Left kidney (tissue), 8 donors: Measurements from ENCODE around the gene FOLH1. TPM values are rescaled to one million over a fixed set of nuclear protein-coding genes. Genes with fewer than 3 reads are reported as not detected.
"Not testable (repeated sequence)": the region's sequence is repeated elsewhere in the genome, so short reads cannot be mapped to it uniquely, and the experiment has no call there.

Source experiments
- DNase-seq: peaks from one replicate; pipeline ENCODE4 v3.0.0-alpha.2; 2013
- long read RNA-seq, 8 donors: transcript quantifications; one replicate each; lab custom pipeline, GENCODE V29; 2026
- polyA plus RNA-seq: library from polyadenylated mRNA; unstranded; fragments of 120-200 nt; gene quantifications from one replicate; pipeline ENCODE4 v1.2.1, GENCODE V29; 2013; ENCODE audit not compliant: insufficient read length

FOLH1 gene
- polyA plus RNA-seq, result 21.4 TPM
- long read RNA-seq, donor 1, partial matches to known transcripts, result 0 of 2 reads
- long read RNA-seq, donor 1, other reads (novel, unspliced or antisense), result 0 of 2 reads
- long read RNA-seq, donor 2, partial matches to known transcripts, result 0 of 4 reads
- long read RNA-seq, donor 2, other reads (novel, unspliced or antisense), result 0 of 4 reads
- long read RNA-seq, donor 3, partial matches to known transcripts, result 5 of 6 reads
- long read RNA-seq, donor 3, other reads (novel, unspliced or antisense), result 0 of 6 reads
- long read RNA-seq, donor 4, result 0 reads
- long read RNA-seq, donor 5, partial matches to known transcripts, result 0 of 9 reads
- long read RNA-seq, donor 5, other reads (novel, unspliced or antisense), result 0 of 9 reads
- long read RNA-seq, donor 6, partial matches to known transcripts, result 0 of 4 reads
- long read RNA-seq, donor 6, other reads (novel, unspliced or antisense), result 0 of 4 reads
- long read RNA-seq, donor 7, partial matches to known transcripts, result 5 of 8 reads
- long read RNA-seq, donor 7, other reads (novel, unspliced or antisense), result 0 of 8 reads
- long read RNA-seq, donor 8, partial matches to known transcripts, result 0 of 2 reads
- long read RNA-seq, donor 8, other reads (novel, unspliced or antisense), result 0 of 2 reads

GRCh38 chr11:49208006-49208721, at the start of gene FOLH1:
TSS of gene FOLH1 (minus strand) at chr11:49208602. CDS start at chr11:49208409, 193 bp downstream.
- peak; percentile 62 for DNase-seq

- DNase-seq, result not testable (repeated sequence)
Observed at GRCh38 chr11:49255148-49255547, 46.7 kb upstream of the FOLH1 start.

DNA sequence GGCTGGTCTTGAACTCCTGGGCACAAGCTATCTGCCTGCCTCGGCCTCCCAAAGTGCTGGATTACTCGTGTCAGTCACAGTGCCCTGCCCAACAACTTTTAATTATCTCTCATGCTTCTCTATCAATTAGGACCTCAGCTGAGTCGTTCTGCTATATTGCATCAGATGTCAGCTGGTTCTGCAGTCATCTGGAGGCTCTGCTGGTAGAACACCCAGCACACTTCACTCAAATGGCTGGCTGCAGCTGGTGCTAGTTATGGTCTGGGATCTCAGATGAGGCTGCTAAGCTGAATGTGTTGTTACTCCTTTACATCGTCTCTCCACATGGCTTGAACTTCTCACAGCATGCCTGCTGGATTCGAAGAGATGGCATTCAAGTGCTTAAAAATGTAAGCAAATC, 42.8 kb upstream of the FOLH1 start:
- not testable (repeated sequence) for DNase-seq

GRCh38 chr11:49250398-49251115, 42.2 kb upstream of the FOLH1 start:
- DNase-seq, result not testable (repeated sequence)

- DNase-seq, result not testable (repeated sequence)
Observed at GRCh38 chr11:49249363-49249762, 41.0 kb upstream of the FOLH1 start.

GRCh38 chr11:49233685-49234084, 25.3 kb upstream of the FOLH1 start:
- DNase-seq, result not testable (repeated sequence)

DNA sequence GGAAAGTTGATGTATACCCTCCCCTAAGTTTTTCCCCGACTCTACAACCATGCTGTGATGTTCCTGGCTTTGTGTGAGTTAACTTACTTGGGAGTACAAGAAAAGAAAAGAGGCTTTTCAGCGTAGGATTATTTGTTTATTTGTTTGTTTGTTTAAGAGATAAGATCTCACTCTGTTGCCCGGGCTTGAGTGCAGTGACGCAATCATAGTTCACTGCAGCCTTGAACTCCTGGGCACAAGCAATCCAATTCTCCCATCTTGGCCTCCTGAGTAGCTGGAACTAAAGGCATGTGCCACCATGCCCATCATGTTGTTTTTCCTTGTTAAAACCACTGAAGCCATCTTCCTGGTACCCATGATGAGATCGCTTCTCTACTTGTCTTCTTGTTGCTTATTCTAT, 24.6 kb upstream of the FOLH1 start:
- DNase-seq, result not testable (repeated sequence)

- DNase-seq, result not testable (repeated sequence)
Observed at GRCh38 chr11:49231725-49232124, 23.3 kb upstream of the FOLH1 start.

- peak; percentile 28 for DNase-seq
Observed at GRCh38 chr11:49230534-49230933, 22.1 kb upstream of the FOLH1 start.

DNA sequence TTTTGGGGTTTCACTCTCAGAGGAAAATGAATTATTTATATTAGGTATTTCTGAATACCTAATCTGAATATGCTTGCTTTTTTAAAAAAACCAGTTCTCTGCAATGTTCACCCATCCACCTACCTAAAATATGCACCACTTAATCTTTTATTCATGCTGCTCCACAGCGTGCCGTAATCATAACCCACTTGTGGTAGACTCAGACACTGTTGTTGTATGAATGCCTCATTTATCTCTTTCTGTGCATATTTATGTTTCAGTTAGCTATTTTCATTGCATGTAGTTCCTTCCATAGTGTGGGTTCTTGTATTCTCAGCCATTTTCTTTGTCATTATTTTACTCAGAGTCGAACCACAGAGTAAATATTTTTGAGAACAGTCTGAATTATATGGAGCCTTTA, 21.6 kb upstream of the FOLH1 start:
- not testable (repeated sequence) for DNase-seq

DNA sequence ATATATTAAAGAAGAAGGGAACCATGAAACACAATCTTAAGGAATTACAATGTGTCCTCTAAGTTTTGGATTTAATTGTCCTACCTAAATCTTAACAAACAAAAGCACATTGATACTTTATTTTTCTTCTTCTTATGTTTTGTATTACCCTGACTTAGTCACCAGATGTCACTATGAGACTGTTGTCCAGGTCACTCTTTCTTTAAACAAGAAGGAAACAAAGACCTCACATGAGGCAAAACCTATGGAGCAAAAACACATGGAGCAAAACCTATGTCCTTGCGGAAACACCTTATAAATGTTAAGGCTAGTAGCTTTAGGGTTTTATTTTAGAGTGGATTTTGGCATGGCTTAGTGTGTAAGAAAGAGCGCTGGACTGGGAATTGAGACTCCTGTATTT, 20.7 kb upstream of the FOLH1 start:
- DNase-seq, result not testable (repeated sequence)

- not testable (repeated sequence) for DNase-seq
Observed at GRCh38 chr11:49225255-49225785, 16.9 kb upstream of the FOLH1 start.

DNA sequence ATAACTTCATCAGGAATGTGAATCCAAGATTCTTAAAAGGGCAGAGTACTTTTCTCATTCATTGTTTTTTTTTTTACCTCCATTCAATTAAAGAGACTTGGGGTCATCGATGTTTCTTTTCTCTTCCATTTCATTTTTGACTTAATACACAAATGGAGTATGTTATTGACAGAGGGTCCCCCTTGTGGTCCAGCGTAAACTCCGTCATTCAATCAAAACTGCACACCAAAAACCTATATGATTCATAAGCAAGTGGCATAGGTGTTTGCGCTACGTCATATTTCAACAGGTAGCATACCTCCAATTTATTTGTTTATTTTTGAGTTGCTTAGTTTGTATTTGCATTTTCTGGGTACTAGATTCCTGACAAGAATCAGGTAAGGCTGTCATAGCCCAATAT, 12.7 kb upstream of the FOLH1 start:
- DNase-seq, result no peak

GRCh38 chr11:49213026-49213560, 4.7 kb upstream of the FOLH1 start:
- DNase-seq, result no peak

- not testable (repeated sequence) for DNase-seq
Observed at GRCh38 chr11:49206999-49207398, 1.4 kb downstream of the FOLH1 start.

GRCh38 chr11:49202287-49202976, 6.0 kb downstream of the FOLH1 start:
- no peak for DNase-seq

GRCh38 chr11:49196775-49197174, 11.6 kb downstream of the FOLH1 start:
- not testable (repeated sequence) for DNase-seq

- DNase-seq, result not testable (repeated sequence)
Observed at GRCh38 chr11:49196002-49196401, 12.4 kb downstream of the FOLH1 start.

DNA sequence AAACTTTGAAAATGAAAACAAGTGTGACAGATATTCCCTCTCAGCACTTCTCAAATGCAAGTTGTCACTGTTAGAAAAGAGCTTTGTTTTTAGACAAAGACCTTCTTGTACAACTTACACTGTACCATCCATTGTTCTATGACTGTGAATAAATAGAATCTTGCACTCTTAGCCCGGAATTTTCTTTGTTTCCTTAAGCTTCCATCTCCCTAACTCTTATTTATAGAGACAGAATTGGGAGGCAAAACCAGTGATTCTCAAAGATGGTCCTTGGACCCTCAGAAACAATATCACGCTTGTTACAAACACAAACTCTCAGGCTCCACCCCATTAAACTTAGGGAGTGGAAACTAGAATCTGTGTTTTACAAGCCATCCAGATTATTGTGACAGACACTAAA, 18.1 kb downstream of the FOLH1 start:
- not testable (repeated sequence) for DNase-seq

GRCh38 chr11:49186225-49186624, 22.2 kb downstream of the FOLH1 start:
- DNase-seq, result not testable (repeated sequence)

GRCh38 chr11:49185597-49185996, 22.8 kb downstream of the FOLH1 start:
- DNase-seq, result not testable (repeated sequence)
